ENCODE results near the gene CFAP99. TPM values are rescaled to one million over a fixed set of nuclear protein-coding genes. Genes with fewer than 3 reads are reported as not detected.
A peak's percentile ranks its signal among the peaks of the same experiment; 100 is the strongest.

CFAP99 gene
- total and polyA plus RNA-seq, 2 experiments from 2014 or later = not detected

GRCh38 chr4:2472187-2472586, 53.4 kb downstream of the CFAP99 start:
- Histone ChIP-seq H3K27ac (ENCODE audit: low read depth) (peak overlapping the region; percentile 45; the same call in 1 of the 2 replicates), H3K9me2 (ENCODE audit: insufficient read depth) (no peaks in the 10 kb centered on the region), H3K4me2 (no peak overlapping the region), H3K36me3 (ENCODE audit: insufficient read depth) (peaks cover 23% of the 10 kb centered on the region), H2AFZ (no peak overlapping the region), H3K27me3 (ENCODE audit: insufficient read depth) (no peaks in the 10 kb centered on the region), H3K4me1 (ENCODE audit: insufficient read depth) (peaks cover 32% of the 10 kb centered on the region), H4K20me1 (replicated peaks; ENCODE audit: insufficient read depth) (peaks cover 72% of the 10 kb centered on the region), H3K4me3 (no peak overlapping the region), H3F3A (replicated peaks; ENCODE audit: low read depth) (peaks cover 22% of the 10 kb centered on the region), H3K79me2 (replicated peaks; ENCODE audit: insufficient read depth) (peaks cover 94% of the 10 kb centered on the region)
- Mint-ChIP-seq H3K27me3 (ENCODE audit: insufficient read depth, low read depth, poor library complexity) (peaks cover 11% of the 10 kb centered on the region), H3K4me1 (peaks cover 34% of the 10 kb centered on the region), H3K4me3 (no peak overlapping the region), H3K27ac (no peak overlapping the region; the same call in 1 of the 2 replicates), H3K36me3 (ENCODE audit: low read depth) (peaks cover 75% of the 10 kb centered on the region), H3K9me3 (no peaks in the 10 kb centered on the region)
- no peak for TF ChIP-seq NANOG (IDR thresholded peaks at IDR 0.05; ENCODE audit: borderline replicate concordance)
- TF ChIP-seq ETS1 (IDR thresholded peaks at IDR 0.05) = no peak
- TF ChIP-seq CREB1 (CRISPR knock-in tag; IDR thresholded peaks at IDR 0.05; ENCODE audit: low read depth) = no peak
- ATAC-seq = no peak
- no peak for DNase-seq (ENCODE audit: low spot score)

GRCh38 chr4:2478229-2478628, 59.5 kb downstream of the CFAP99 start:
- TF ChIP-seq EZH2phosphoT487 (IDR thresholded peaks at IDR 0.05; ENCODE audit: unreplicated experiment) (no peak), ZNF114 (CRISPR knock-in tag; IDR thresholded peaks at IDR 0.05) (no peak), STAT1 (IDR thresholded peaks at IDR 0.05; ENCODE audit: unreplicated experiment) (no peak), POLR2AphosphoS5 (IDR thresholded peaks at IDR 0.05; ENCODE audit: low read depth) (no peak)
- H3F3A ChIP-seq (replicated peaks; ENCODE audit: low read depth) = peaks cover 5% of the 10 kb centered on the region; the same call in 1 of the 2 replicates
- Mint-ChIP-seq H3K27ac (no peak overlapping the region), H3K36me3 (ENCODE audit: low read depth) (peaks cover 40% of the 10 kb centered on the region), H3K9me3 (no peaks in the 10 kb centered on the region), H3K27me3 (ENCODE audit: insufficient read depth, low read depth, poor library complexity) (peaks cover 2% of the 10 kb centered on the region), H3K4me1 (peaks cover 64% of the 10 kb centered on the region), H3K4me3 (0 out of 3 replicates have a peak overlapping the region, but pooled peaks have one; percentile 28)
- H3K79me2 ChIP-seq (replicated peaks; ENCODE audit: insufficient read depth) = peaks cover 100% of the 10 kb centered on the region
- peaks cover 68% of the 10 kb centered on the region for H3K4me1 ChIP-seq (ENCODE audit: insufficient read depth)
- peaks cover 96% of the 10 kb centered on the region for H4K20me1 ChIP-seq (replicated peaks; ENCODE audit: insufficient read depth)
- no peak overlapping the region for H3K27ac ChIP-seq (ENCODE audit: low read depth)
- no peak overlapping the region for H2AFZ ChIP-seq
- ATAC-seq = peak; percentile 24
- H3K4me3 ChIP-seq = no peak overlapping the region
- DNase-seq (ENCODE audit: low spot score) = no peak
- H3K9me2 ChIP-seq (ENCODE audit: insufficient read depth) = no peaks in the 10 kb centered on the region
- H3K4me2 ChIP-seq = peak overlapping the region; percentile 39
- H3K36me3 ChIP-seq (ENCODE audit: insufficient read depth) = peaks cover 5% of the 10 kb centered on the region; the same call in 1 of the 2 replicates
- H3K27me3 ChIP-seq (ENCODE audit: insufficient read depth) = no peaks in the 10 kb centered on the region

GRCh38 chr4:2480649-2481048, 61.9 kb downstream of the CFAP99 start:
- Histone ChIP-seq H3K9me2 (ENCODE audit: insufficient read depth) (no peaks in the 10 kb centered on the region), H3K4me1 (ENCODE audit: insufficient read depth) (peaks cover 74% of the 10 kb centered on the region), H3K4me2 (0 out of 2 replicates have a peak overlapping the region, but pooled peaks have one; percentile 49), H3F3A (replicated peaks; ENCODE audit: low read depth) (peaks cover 5% of the 10 kb centered on the region; the same call in 1 of the 2 replicates), H3K4me3 (no peak overlapping the region), H3K27ac (ENCODE audit: low read depth) (peak overlapping the region; percentile 79), H2AFZ (no peak overlapping the region), H3K27me3 (ENCODE audit: insufficient read depth) (no peaks in the 10 kb centered on the region), H3K79me2 (replicated peaks; ENCODE audit: insufficient read depth) (peaks cover 100% of the 10 kb centered on the region), H4K20me1 (replicated peaks; ENCODE audit: insufficient read depth) (peaks cover 95% of the 10 kb centered on the region), H3K36me3 (ENCODE audit: insufficient read depth) (peaks cover 5% of the 10 kb centered on the region; the same call in 1 of the 2 replicates)
- ATAC-seq (no peak), DNase-seq (ENCODE audit: low spot score) (no peak)
- Mint-ChIP-seq H3K4me1 (peaks cover 76% of the 10 kb centered on the region), H3K27ac (no peak overlapping the region), H3K36me3 (ENCODE audit: low read depth) (peaks cover 18% of the 10 kb centered on the region), H3K9me3 (no peaks in the 10 kb centered on the region), H3K4me3 (no peak overlapping the region), H3K27me3 (ENCODE audit: insufficient read depth, low read depth, poor library complexity) (peaks cover 2% of the 10 kb centered on the region)
- TF ChIP-seq ETS1 (IDR thresholded peaks at IDR 0.05) = no peak
- TF ChIP-seq ZNF462 (CRISPR knock-in tag; IDR thresholded peaks at IDR 0.05) = no peak
- TF ChIP-seq ZNF331 (CRISPR knock-in tag; IDR thresholded peaks at IDR 0.05; ENCODE audit: low read depth) = no peak

Measured in GM23338 (cell line).